IMR-90 (cell line): ENCODE data around the gene ANO1. TPM values are rescaled to one million over a fixed set of nuclear protein-coding genes. Genes with fewer than 3 reads are reported as not detected.

Source experiments
- ATAC-seq: fragments of 200-7000 bp; cut with Tn5 transposase; 2 replicates; pipeline ENCODE4 v1.9.1; 2020; ENCODE audit warnings: low read depth, mild to moderate bottlenecking, moderate library complexity
- BruUV-seq: library from RNA; stranded (reverse); fragments of 400-500 nt; replicated peaks from 2 replicates; lab custom pipeline; 2021; lab: Mats Ljungman, UMichigan
- CTCF ChIA-PET: fragments of 300-600 bp; formaldehyde crosslinking; extraction: SDS; loops from one replicate; lab custom pipeline; 2021; ENCODE audit warnings: antibody characterized with exemption; lab: Yijun Ruan, JAX
- POLR2A ChIA-PET: fragments of 300-600 bp; sonication (Branson Sonifier 250); formaldehyde crosslinking; loops from one replicate; lab custom pipeline; 2022; ENCODE audit warnings: antibody characterized with exemption; ENCODE audit not compliant: unreplicated experiment; lab: Charles Lee
- DNase-seq: peaks from one replicate; pipeline ENCODE4 v3.0.0; 2013
- H2AFZ ChIP-seq: replicated peaks from 2 replicates; pipeline ENCODE3; 2013; ENCODE audit warnings: low read length, mild to moderate bottlenecking; ENCODE audit not compliant: poor library complexity
- H2AK5ac ChIP-seq: 2 replicates; pipeline ENCODE4 v1.6.1; 2013; ENCODE audit warnings: low read depth, low read length, inconsistent platforms
- H2AK9ac ChIP-seq: replicated peaks from 2 replicates; pipeline ENCODE3; 2013; ENCODE audit warnings: mild to moderate bottlenecking, low read depth, low read length, moderate library complexity; ENCODE audit not compliant: poor library complexity
- H2BK120ac ChIP-seq: 2 replicates; pipeline ENCODE4 v1.6.1; 2013; ENCODE audit warnings: low read depth, low read length, inconsistent platforms
- H2BK15ac ChIP-seq: 3 replicates; pipeline ENCODE4 v1.6.1; 2013; ENCODE audit warnings: low read depth, low read length, inconsistent platforms
- H2BK20ac ChIP-seq: 2 replicates; pipeline ENCODE4 v1.6.1; 2013; ENCODE audit warnings: low read depth, mild to moderate bottlenecking, inconsistent platforms, low read length, moderate library complexity
- H2BK5ac ChIP-seq: 2 replicates; pipeline ENCODE4 v1.6.1; 2013; ENCODE audit warnings: mild to moderate bottlenecking, low read depth, low read length, inconsistent platforms; ENCODE audit not compliant: poor library complexity, severe bottlenecking
- H3K14ac ChIP-seq: replicated peaks from 2 replicates; pipeline ENCODE4 v1.6.1; 2013; ENCODE audit warnings: low read depth, low read length, inconsistent platforms
- H3K18ac ChIP-seq: 2 replicates; pipeline ENCODE4 v1.6.1; 2013; ENCODE audit warnings: low read depth, low read length, control low read depth
- H3K23ac ChIP-seq: 2 replicates; pipeline ENCODE4 v1.6.1; 2013; ENCODE audit warnings: low read depth, low read length, inconsistent platforms
- H3K27ac ChIP-seq: 2 replicates; pipeline ENCODE4 v1.5.1; 2013; ENCODE audit warnings: mild to moderate bottlenecking, control low read depth, low read length; ENCODE audit not compliant: insufficient read depth
- H3K27me3 ChIP-seq: 2 replicates; pipeline ENCODE4 v1.6.1; 2013; ENCODE audit warnings: low read length; ENCODE audit not compliant: control insufficient read depth, insufficient read depth
- H3K36me3 ChIP-seq: 2 replicates; pipeline ENCODE4 v1.6.1; 2013; ENCODE audit warnings: low read length, mixed read lengths; ENCODE audit not compliant: control insufficient read depth, insufficient read depth
- H3K4ac ChIP-seq: 2 replicates; pipeline ENCODE4 v1.6.1; 2013; ENCODE audit warnings: low read depth, low read length, inconsistent platforms
- H3K4me1 ChIP-seq: 2 replicates; pipeline ENCODE4 v1.6.1; 2013; ENCODE audit warnings: low read length, mixed read lengths; ENCODE audit not compliant: control insufficient read depth, insufficient read depth
- H3K4me2 ChIP-seq: 2 replicates; pipeline ENCODE4 v1.6.1; 2013; ENCODE audit warnings: low read depth, mild to moderate bottlenecking, control low read depth, low read length, moderate library complexity
- H3K4me3 ChIP-seq: 2 replicates; pipeline ENCODE4 v1.5.1; 2013; ENCODE audit warnings: low read depth, mild to moderate bottlenecking, control low read depth, low read length, moderate library complexity; ENCODE audit not compliant: insufficient read depth
- H3K56ac ChIP-seq: 2 replicates; pipeline ENCODE4 v1.6.1; 2013; ENCODE audit warnings: low read length, inconsistent platforms; ENCODE audit not compliant: insufficient read depth; ENCODE audit errors: extremely low read depth
- H3K79me1 ChIP-seq, 2 experiments: 2 replicates each; pipeline ENCODE4 v1.6.1; 2013; ENCODE audit warnings: low read length in 2 of 2, inconsistent platforms in 1 of 2, low read depth in 1 of 2
- H3K9ac ChIP-seq: 2 replicates; pipeline ENCODE4 v1.6.1; 2013; ENCODE audit warnings: low read depth, low read length, control low read depth
- H3K9me1 ChIP-seq: 2 replicates; pipeline ENCODE4 v1.6.1; 2013; ENCODE audit warnings: low read length, inconsistent platforms; ENCODE audit not compliant: insufficient read depth
- H3K9me3 ChIP-seq: 2 replicates; pipeline ENCODE4 v1.6.1; 2013; ENCODE audit warnings: low read length; ENCODE audit not compliant: control insufficient read depth, insufficient read depth
- H4K20me1 ChIP-seq: 2 replicates; pipeline ENCODE4 v1.6.1; 2013; ENCODE audit warnings: low read length, inconsistent platforms; ENCODE audit not compliant: insufficient read depth
- H4K5ac ChIP-seq: 2 replicates; pipeline ENCODE4 v1.6.1; 2013; ENCODE audit warnings: mild to moderate bottlenecking, low read depth, low read length, control low read depth
- H4K8ac ChIP-seq, 2 experiments: 2 replicates each; pipeline ENCODE4 v1.6.1; 2013; ENCODE audit warnings: low read depth in 2 of 2, low read length in 2 of 2, control low read depth in 1 of 2, inconsistent platforms in 1 of 2
- H4K91ac ChIP-seq: 2 replicates; pipeline ENCODE4 v1.6.1; 2013; ENCODE audit warnings: low read depth, low read length, inconsistent platforms; ENCODE audit not compliant: insufficient read depth
- BHLHE40 ChIP-seq: fragments of 150-350 bp; IDR thresholded peaks from 2 replicates; pipeline ENCODE4 v1.6.1; 2016; ENCODE audit warnings: mild to moderate bottlenecking, low read depth, low read length
- NFE2L2 ChIP-seq: fragments of 150-350 bp; IDR thresholded peaks from 2 replicates; pipeline ENCODE4 v1.6.1; 2016; ENCODE audit warnings: low read depth, mild to moderate bottlenecking, low read length
- RAD21 ChIP-seq: IDR thresholded peaks from 2 replicates; pipeline ENCODE4 v1.6.1; 2012; ENCODE audit warnings: low read length, improper control_type of control experiment
- RFX5 ChIP-seq: IDR thresholded peaks from 2 replicates; pipeline ENCODE4 v1.8.0; 2012; ENCODE audit warnings: low read depth, mild to moderate bottlenecking, low read length, moderate library complexity
- WGBS, 2 experiments: methylation state at CpG; one replicate each; pipeline versions ENCODE4 v1.1.5 to v1.1.7; 2013; ENCODE audit warnings: missing lambda C conversion rate in 2 of 2; ENCODE audit not compliant: insufficient read length in 1 of 2; ENCODE audit errors: extremely low coverage in 2 of 2; 5-methylcytosine and 5-hydroxymethylcytosine counted together
- dilution Hi-C: fragments of 300-500 bp; cut with HindIII; formaldehyde crosslinking; loops from one replicate; pipeline ENCODE4 v1.14.3; 2018; ENCODE audit warnings: low sequenced_read_pairs; ENCODE audit not compliant: unreplicated experiment
- in situ Hi-C: fragments of 300-500 bp; cut with MboI; formaldehyde crosslinking; loops from 3 replicates; pipeline ENCODE4 v1.14.3; 2019; ENCODE audit warnings: low sequenced_read_pairs, inconsistent platforms, mixed read lengths
- intact Hi-C: fragments of 100-400 bp; cut with micrococcal nuclease; formaldehyde crosslinking; loops from 2 replicates; pipeline ENCODE4 v1.10.0; 2022
- polyA plus RNA-seq, 3 experiments: library from polyadenylated mRNA; depleted of rRNA; stranded (reverse); fragments of >200 nt; gene quantifications; 2 replicates each; pipeline ENCODE4 v1.2.3, GENCODE V29; 2012; ENCODE audit warnings: low replicate concordance in 1 of 3
- total RNA-seq: library from RNA; depleted of rRNA; stranded (reverse); fragments of >200 nt; gene quantifications from 2 replicates; pipeline ENCODE4 v1.2.3, GENCODE V29; 2012
- TF ChIP-seq, protein P1 (sequence below): conservative IDR thresholded peaks from 2 replicates; pipeline ENCODE4 v1.5.1; 2012; ENCODE audit warnings: mild to moderate bottlenecking, low read depth, low read length, improper control_type of control experiment
- TF ChIP-seq, protein P2 (sequence below): fragments of 150-350 bp; IDR thresholded peaks from 2 replicates; pipeline ENCODE4 v1.6.1; 2016; ENCODE audit warnings: low read depth, mild to moderate bottlenecking, low read length, moderate library complexity, borderline replicate concordance

The ANO1 gene
- total and polyA plus RNA-seq, 2 of the 4 experiments (the other 2 are of a cell fraction), result 4.1 to 10.7 TPM

DNA sequence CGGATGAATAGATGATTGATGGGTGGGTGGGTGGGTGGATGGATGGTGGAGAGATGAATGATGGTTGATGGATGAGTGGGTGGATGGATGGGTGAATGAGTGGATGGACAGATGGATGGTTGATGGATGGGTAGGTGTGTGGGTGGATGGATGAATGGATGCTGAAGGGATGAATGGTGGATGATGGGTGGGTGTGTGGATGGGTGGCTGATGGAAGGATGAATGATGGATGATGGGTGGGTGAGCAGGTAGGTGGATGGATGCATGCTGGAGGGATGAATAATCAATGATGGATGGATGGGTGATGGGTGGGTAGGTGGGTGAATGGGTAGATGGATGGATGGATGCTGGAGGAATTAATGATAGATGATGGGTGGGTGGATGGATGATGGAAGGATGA is 40.5 kb downstream of the ANO1 start:
- POLR2A ChIA-PET, result no interaction called here
- intact Hi-C loops, result no loop called here
- TF ChIP-seq, protein P1, sequence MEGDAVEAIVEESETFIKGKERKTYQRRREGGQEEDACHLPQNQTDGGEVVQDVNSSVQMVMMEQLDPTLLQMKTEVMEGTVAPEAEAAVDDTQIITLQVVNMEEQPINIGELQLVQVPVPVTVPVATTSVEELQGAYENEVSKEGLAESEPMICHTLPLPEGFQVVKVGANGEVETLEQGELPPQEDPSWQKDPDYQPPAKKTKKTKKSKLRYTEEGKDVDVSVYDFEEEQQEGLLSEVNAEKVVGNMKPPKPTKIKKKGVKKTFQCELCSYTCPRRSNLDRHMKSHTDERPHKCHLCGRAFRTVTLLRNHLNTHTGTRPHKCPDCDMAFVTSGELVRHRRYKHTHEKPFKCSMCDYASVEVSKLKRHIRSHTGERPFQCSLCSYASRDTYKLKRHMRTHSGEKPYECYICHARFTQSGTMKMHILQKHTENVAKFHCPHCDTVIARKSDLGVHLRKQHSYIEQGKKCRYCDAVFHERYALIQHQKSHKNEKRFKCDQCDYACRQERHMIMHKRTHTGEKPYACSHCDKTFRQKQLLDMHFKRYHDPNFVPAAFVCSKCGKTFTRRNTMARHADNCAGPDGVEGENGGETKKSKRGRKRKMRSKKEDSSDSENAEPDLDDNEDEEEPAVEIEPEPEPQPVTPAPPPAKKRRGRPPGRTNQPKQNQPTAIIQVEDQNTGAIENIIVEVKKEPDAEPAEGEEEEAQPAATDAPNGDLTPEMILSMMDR, result no peak
- TF ChIP-seq, protein P2, sequence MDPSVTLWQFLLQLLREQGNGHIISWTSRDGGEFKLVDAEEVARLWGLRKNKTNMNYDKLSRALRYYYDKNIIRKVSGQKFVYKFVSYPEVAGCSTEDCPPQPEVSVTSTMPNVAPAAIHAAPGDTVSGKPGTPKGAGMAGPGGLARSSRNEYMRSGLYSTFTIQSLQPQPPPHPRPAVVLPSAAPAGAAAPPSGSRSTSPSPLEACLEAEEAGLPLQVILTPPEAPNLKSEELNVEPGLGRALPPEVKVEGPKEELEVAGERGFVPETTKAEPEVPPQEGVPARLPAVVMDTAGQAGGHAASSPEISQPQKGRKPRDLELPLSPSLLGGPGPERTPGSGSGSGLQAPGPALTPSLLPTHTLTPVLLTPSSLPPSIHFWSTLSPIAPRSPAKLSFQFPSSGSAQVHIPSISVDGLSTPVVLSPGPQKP, result no peak
- TF ChIP-seq BHLHE40 (no peak), RAD21 (no peak), NFE2L2 (no peak), RFX5 (no peak)
- Histone ChIP-seq H3K56ac (no peak overlapping the region), H3K27ac (no peak overlapping the region), H3K14ac (no peak overlapping the region), H3K4me2 (no peak overlapping the region), H3K27me3 (no peaks in the 10 kb centered on the region), H4K91ac (no peak overlapping the region), H3K9me3 (no peaks in the 10 kb centered on the region), H3K4ac (no peak overlapping the region), H3K9ac (no peak overlapping the region), H4K5ac (no peak overlapping the region), H3K4me1 (no peaks in the 10 kb centered on the region), H3K36me3 (no peaks in the 10 kb centered on the region), H2AK9ac (no peak overlapping the region), H2BK120ac (no peak overlapping the region), H4K8ac (no peak overlapping the region), H2BK20ac (no peak overlapping the region), H3K18ac (no peak overlapping the region), H3K9me1 (no peaks in the 10 kb centered on the region), H2AK5ac (no peak overlapping the region), H4K20me1 (no peaks in the 10 kb centered on the region), H2AFZ (no peak overlapping the region), H2BK5ac (no peak overlapping the region), H3K4me3 (no peak overlapping the region), H3K23ac (no peak overlapping the region), H2BK15ac (no peak overlapping the region), H3K79me1 (no peaks in the 10 kb centered on the region)
- BruUV-seq, result no TSS peak
- CTCF ChIA-PET, result no interaction called here
- in situ Hi-C loops, result no loop called here
- ATAC-seq (no peak), DNase-seq (no peak)
- dilution Hi-C loops, result no loop called here
- 100% methylated on average over 1 of the region's 1 CpG; no CpG with 5 or more reads in 1 of the 2 experiments for WGBS, 2 experiments
